Glutamatergic neuron (in vitro differentiated cells): Measurements from ENCODE around the gene PAGE2B. TPM values are rescaled to one million over a fixed set of nuclear protein-coding genes. Genes with fewer than 3 reads are reported as not detected.
"Not testable (repeated sequence)": the region's sequence is repeated elsewhere in the genome, so short reads cannot be mapped to it uniquely, and the experiment has no call there.

Experiments used
- DNase-seq: peaks from one replicate; pipeline ENCODE4 v3.0.0; 2022
- H3K27ac Mint-ChIP-seq: one replicate; pipeline ENCODE4 v1.8.0; 2020; ENCODE audit warnings: mild to moderate bottlenecking, mixed read lengths, inconsistent platforms; ENCODE audit not compliant: unreplicated experiment
- H3K27me3 Mint-ChIP-seq: one replicate; pipeline ENCODE4 v1.8.0; 2020; ENCODE audit warnings: mild to moderate bottlenecking, moderate library complexity, mixed read lengths, inconsistent platforms; ENCODE audit not compliant: unreplicated experiment
- H3K36me3 Mint-ChIP-seq: one replicate; pipeline ENCODE4 v1.8.0; 2020; ENCODE audit warnings: mild to moderate bottlenecking, mixed read lengths, inconsistent platforms; ENCODE audit not compliant: unreplicated experiment
- H3K4me1 Mint-ChIP-seq: one replicate; pipeline ENCODE4 v1.8.0; 2020; ENCODE audit warnings: mild to moderate bottlenecking, low read depth, mixed read lengths, inconsistent platforms; ENCODE audit not compliant: unreplicated experiment
- H3K4me3 Mint-ChIP-seq: one replicate; pipeline ENCODE4 v1.8.0; 2020; ENCODE audit warnings: mild to moderate bottlenecking, mixed read lengths, inconsistent platforms; ENCODE audit not compliant: unreplicated experiment
- H3K9me3 Mint-ChIP-seq: one replicate; pipeline ENCODE4 v1.8.0; 2020; ENCODE audit warnings: mild to moderate bottlenecking, moderate library complexity, mixed read lengths, inconsistent platforms; ENCODE audit not compliant: unreplicated experiment
- CTCF ChIP-seq: fragments of 200-600 bp; sonication (generic); IDR thresholded peaks from one replicate; pipeline ENCODE4 v1.5.0; 2021; ENCODE audit not compliant: partially characterized antibody, unreplicated experiment
- total RNA-seq: library from RNA; stranded (reverse); fragmentation: NEBNext Ultra II Directional; extraction: Animal tissue kit (Norgen Biotek cat#: 25700); gene quantifications from one replicate; pipeline ENCODE4 v1.2.1, GENCODE V29; 2021; ENCODE audit not compliant: unreplicated experiment

The PAGE2B gene
- total RNA-seq, 1 donor from 2014 or later: not detected

DNA sequence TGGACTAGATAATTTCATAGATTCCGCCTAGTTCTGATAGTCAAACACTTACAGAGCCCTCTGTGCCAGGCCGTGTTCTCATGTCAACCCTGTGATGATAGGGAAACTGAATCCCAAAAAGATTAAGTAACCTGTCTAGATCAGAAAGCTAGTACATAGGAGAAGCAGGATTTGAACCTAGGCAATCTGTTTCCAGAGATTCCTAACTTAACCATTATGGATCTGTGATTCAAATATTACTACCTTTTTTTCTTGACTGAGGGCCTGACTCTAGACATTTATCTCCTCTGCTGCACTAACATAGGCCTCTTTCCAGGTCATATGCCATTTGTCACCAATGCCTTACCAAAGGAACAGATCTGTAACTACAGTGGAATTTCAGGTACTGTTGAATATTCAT, 45.5 kb upstream of the PAGE2B start:
- DNase-seq: no peak
- no peaks in the 10 kb centered on the region for H3K9me3 Mint-ChIP-seq
- H3K36me3 Mint-ChIP-seq: no peaks in the 10 kb centered on the region
- no peak for TF ChIP-seq CTCF
- no peak overlapping the region for H3K27ac Mint-ChIP-seq
- no peaks in the 10 kb centered on the region for H3K4me1 Mint-ChIP-seq
- no peak overlapping the region for H3K4me3 Mint-ChIP-seq
- H3K27me3 Mint-ChIP-seq: no peaks in the 10 kb centered on the region

DNA sequence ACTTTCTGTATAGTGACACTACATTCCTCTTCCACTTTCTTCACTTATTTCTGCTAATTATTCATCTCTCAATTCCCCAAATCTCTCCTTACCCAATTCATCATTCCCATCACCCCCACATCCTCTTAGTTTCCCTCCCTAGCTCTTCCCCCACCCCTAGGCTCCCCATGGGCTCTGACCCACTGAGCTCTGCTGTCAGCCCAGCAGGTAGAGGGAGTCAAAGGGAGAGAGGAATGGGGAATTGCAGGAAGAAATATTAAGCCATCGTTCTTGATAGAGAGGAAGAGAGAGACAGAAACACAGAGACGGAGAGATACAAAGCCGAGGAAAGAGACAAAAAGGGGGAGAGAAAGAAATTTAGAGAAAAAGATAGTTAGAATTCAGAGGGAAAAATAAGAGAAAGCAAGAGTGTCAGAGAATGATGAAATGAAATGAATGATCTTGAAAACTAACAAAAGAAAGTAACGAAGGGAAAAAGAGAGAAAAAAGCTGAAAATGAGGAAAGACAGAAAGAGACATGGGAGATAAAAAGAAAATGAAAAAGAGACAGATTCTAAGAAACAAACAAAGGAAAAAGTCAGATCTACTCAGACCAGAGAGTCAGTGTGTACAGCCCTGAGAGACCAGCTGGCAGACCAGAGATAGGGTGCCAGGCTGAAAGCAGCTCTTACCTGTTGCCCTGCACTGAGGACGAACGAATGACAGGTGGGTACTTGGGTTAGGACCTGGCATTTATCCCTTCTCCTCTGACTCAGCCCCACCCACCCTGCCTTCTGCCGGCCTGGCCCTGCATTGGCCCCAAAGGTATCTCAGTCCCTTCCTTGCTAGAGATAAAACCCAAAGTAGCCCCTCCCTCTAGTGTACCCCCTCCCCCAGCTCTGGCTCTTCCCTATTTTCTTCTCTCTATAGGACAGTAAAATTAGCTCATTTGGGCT, 44.3 kb upstream of the PAGE2B start, which contains the start of gene ALAS2:
TSS of gene ALAS2 (minus strand) at position 707 of the 935 bp plus-strand sequence. CDS start 4,977 bp downstream, outside the sequence.
- Mint-ChIP-seq H3K27ac (no peak within 1 kb of the TSS), H3K4me1 (no peaks in the 10 kb centered on the region), H3K36me3 (no peaks in the 10 kb centered on the region), H3K27me3 (no peaks in the 10 kb centered on the region), H3K9me3 (no peaks in the 10 kb centered on the region), H3K4me3 (no peak within 1 kb of the TSS)
- TF ChIP-seq CTCF: no peak
- no peak for DNase-seq

- no peaks in the 10 kb centered on the region for H3K36me3 Mint-ChIP-seq
- no peaks in the 10 kb centered on the region for H3K4me1 Mint-ChIP-seq
- DNase-seq: no peak
- no peak for TF ChIP-seq CTCF
- H3K4me3 Mint-ChIP-seq: no peak overlapping the region
- no peak overlapping the region for H3K27ac Mint-ChIP-seq
- no peaks in the 10 kb centered on the region for H3K9me3 Mint-ChIP-seq
- no peaks in the 10 kb centered on the region for H3K27me3 Mint-ChIP-seq
These were observed 41.4 kb upstream of the PAGE2B start for GRCh38 chrX:55033429-55033828.

DNA sequence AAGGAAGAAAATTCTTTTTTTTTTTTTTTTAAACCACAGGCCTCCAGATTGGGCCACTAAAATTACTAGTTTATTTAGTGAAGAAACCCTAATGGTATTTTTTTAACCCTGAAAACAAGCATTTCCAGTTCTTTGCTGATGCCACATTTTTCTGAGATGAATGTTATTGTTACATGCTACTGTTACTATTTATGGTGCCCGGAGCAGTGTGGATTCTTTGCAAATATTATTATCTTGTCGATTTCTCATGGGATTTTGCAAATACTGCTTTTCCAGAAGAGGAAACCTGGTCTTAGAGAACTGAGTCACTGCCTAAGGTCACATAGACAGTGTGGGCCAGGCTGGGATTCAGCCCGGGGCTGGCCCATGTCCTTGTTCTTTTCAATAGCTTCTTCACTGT, 35.4 kb upstream of the PAGE2B start:
- Mint-ChIP-seq H3K27ac (no peak overlapping the region), H3K27me3 (no peaks in the 10 kb centered on the region), H3K4me1 (no peaks in the 10 kb centered on the region), H3K9me3 (no peaks in the 10 kb centered on the region), H3K4me3 (no peak overlapping the region), H3K36me3 (no peaks in the 10 kb centered on the region)
- TF ChIP-seq CTCF: no peak
- DNase-seq: no peak

GRCh38 chrX:55041514-55041913, 33.3 kb upstream of the PAGE2B start:
- Mint-ChIP-seq H3K4me3 (no peak overlapping the region), H3K36me3 (no peaks in the 10 kb centered on the region), H3K27me3 (no peaks in the 10 kb centered on the region), H3K27ac (no peak overlapping the region), H3K9me3 (no peaks in the 10 kb centered on the region), H3K4me1 (no peaks in the 10 kb centered on the region)
- no peak for DNase-seq
- TF ChIP-seq CTCF: no peak

GRCh38 chrX:55050599-55050998, 24.2 kb upstream of the PAGE2B start:
- not testable (repeated sequence) for H3K4me3 Mint-ChIP-seq, H3K9me3 Mint-ChIP-seq, H3K27me3 Mint-ChIP-seq, H3K36me3 Mint-ChIP-seq, DNase-seq, H3K27ac Mint-ChIP-seq, H3K4me1 Mint-ChIP-seq
